DND-41 (cell line): Measurements from ENCODE around the gene CDC25B.

ENCODE experiments used
- ATAC-seq: fragments of 200-7000 bp; cut with Tn5 transposase; 3 replicates; pipeline ENCODE4 v1.9.1; 2021; ENCODE audit warnings: low read depth; ENCODE audit not compliant: insufficient read depth
- DNase-seq: peaks from one replicate; pipeline ENCODE4 v3.0.0-alpha.2; 2020
- H2AFZ ChIP-seq: 2 replicates; pipeline ENCODE4 v1.6.0; 2012; ENCODE audit warnings: low read depth, low read length
- H3K27ac ChIP-seq: 2 replicates; pipeline ENCODE4 v1.5.1; 2012; ENCODE audit warnings: low read length, inconsistent platforms
- H3K27me3 ChIP-seq: fragments of 200-600 bp; sonication (generic); 2 replicates; pipeline ENCODE4 v1.6.0; 2012; ENCODE audit warnings: low read length, mild to moderate bottlenecking, inconsistent platforms; ENCODE audit not compliant: insufficient read depth, poor library complexity
- H3K36me3 ChIP-seq: 2 replicates; pipeline ENCODE4 v1.5.1; 2012; ENCODE audit warnings: low read length, inconsistent platforms; ENCODE audit not compliant: insufficient read depth
- H3K4me1 ChIP-seq: 2 replicates; pipeline ENCODE4 v1.5.1; 2012; ENCODE audit warnings: mild to moderate bottlenecking, low read length; ENCODE audit not compliant: insufficient read depth
- H3K4me2 ChIP-seq: 2 replicates; pipeline ENCODE4 v1.6.0; 2012; ENCODE audit warnings: mild to moderate bottlenecking, moderate library complexity, low read length, inconsistent platforms; ENCODE audit not compliant: insufficient read depth
- H3K4me3 ChIP-seq, 2 experiments: fragments of 200-600 bp in 1 of 2; shearing (Covaris generic) in 1 of 2; 2 replicates each; pipeline ENCODE4 v1.5.1; 2012 to 2016; ENCODE audit warnings: inconsistent platforms in 2 of 2, low read length in 2 of 2, mild to moderate bottlenecking in 2 of 2, low read depth in 1 of 2, moderate library complexity in 1 of 2
- H3K79me2 ChIP-seq: 2 replicates; pipeline ENCODE4 v1.6.0; 2012; ENCODE audit warnings: low read length, inconsistent platforms; ENCODE audit not compliant: insufficient read depth
- H3K9ac ChIP-seq: 2 replicates; pipeline ENCODE4 v1.6.0; 2012; ENCODE audit warnings: low read depth, mild to moderate bottlenecking, inconsistent platforms, low read length, moderate library complexity
- H3K9me3 ChIP-seq: 2 replicates; pipeline ENCODE4 v1.5.1; 2012; ENCODE audit warnings: low read length, moderate library complexity, mild to moderate bottlenecking, inconsistent platforms; ENCODE audit not compliant: insufficient read depth, severe bottlenecking
- H4K20me1 ChIP-seq: 2 replicates; pipeline ENCODE4 v1.6.0; 2012; ENCODE audit warnings: low read length; ENCODE audit not compliant: insufficient read depth
- EZH2 ChIP-seq: IDR thresholded peaks from 3 replicates; pipeline ENCODE4 v1.6.1; 2012; ENCODE audit warnings: borderline replicate concordance, low read depth, mild to moderate bottlenecking, moderate library complexity, low read length, inconsistent platforms; ENCODE audit not compliant: severe bottlenecking
- TF ChIP-seq, protein P1 (sequence below): IDR thresholded peaks from 2 replicates; pipeline ENCODE4 v1.5.1; 2012; ENCODE audit warnings: borderline replicate concordance, low read length, moderate library complexity, mild to moderate bottlenecking; ENCODE audit not compliant: poor library complexity, severe bottlenecking; ENCODE audit errors: extremely low read depth

Gene CDC25B

DNA sequence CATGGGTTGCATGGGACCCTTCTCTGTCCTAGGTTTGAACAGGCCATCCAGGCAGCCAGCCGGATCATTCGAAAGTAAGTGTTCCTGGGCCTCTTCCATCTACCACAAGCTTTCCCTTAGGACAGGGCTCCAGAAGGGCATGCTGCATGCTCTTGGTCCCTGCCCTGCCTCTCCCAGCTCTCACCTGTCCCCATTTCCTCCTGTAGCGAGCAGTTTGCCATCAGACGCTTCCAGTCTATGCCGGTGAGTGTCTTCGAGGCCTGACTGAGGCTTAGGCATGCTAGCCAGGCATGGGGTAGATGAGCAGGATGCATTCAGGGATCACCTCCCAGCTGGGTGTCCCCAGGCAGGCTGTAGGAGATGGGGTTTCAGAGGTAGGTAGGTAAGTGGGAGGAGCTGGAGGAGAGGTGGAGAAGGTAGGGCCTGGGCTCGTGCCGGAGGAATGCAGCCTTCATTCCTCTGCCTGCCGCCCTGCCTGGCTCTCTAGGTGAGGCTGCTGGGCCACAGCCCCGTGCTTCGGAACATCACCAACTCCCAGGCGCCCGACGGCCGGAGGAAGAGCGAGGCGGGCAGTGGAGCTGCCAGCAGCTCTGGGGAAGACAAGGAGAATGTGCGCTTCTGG, 4.3 kb downstream of the CDC25B start:
- Histone ChIP-seq H3K79me2 (peaks cover 47% of the 10 kb centered on the region), H3K9me3 (no peaks in the 10 kb centered on the region), H3K27ac (peak overlapping the region; percentile 79), H2AFZ (no peak overlapping the region), H3K4me1 (peaks cover 48% of the 10 kb centered on the region), H4K20me1 (peaks cover 29% of the 10 kb centered on the region), H3K27me3 (no peaks in the 10 kb centered on the region), H3K4me3 (no peak overlapping the region), H3K36me3 (peaks cover 89% of the 10 kb centered on the region), H3K9ac (peak overlapping the region; percentile 38; the same call in 1 of the 2 replicates), H3K4me2 (no peak overlapping the region)
- no peak for ATAC-seq
- DNase-seq: no peak
- TF ChIP-seq, protein P1, sequence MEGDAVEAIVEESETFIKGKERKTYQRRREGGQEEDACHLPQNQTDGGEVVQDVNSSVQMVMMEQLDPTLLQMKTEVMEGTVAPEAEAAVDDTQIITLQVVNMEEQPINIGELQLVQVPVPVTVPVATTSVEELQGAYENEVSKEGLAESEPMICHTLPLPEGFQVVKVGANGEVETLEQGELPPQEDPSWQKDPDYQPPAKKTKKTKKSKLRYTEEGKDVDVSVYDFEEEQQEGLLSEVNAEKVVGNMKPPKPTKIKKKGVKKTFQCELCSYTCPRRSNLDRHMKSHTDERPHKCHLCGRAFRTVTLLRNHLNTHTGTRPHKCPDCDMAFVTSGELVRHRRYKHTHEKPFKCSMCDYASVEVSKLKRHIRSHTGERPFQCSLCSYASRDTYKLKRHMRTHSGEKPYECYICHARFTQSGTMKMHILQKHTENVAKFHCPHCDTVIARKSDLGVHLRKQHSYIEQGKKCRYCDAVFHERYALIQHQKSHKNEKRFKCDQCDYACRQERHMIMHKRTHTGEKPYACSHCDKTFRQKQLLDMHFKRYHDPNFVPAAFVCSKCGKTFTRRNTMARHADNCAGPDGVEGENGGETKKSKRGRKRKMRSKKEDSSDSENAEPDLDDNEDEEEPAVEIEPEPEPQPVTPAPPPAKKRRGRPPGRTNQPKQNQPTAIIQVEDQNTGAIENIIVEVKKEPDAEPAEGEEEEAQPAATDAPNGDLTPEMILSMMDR: no peak
- TF ChIP-seq EZH2: no peak

DNA sequence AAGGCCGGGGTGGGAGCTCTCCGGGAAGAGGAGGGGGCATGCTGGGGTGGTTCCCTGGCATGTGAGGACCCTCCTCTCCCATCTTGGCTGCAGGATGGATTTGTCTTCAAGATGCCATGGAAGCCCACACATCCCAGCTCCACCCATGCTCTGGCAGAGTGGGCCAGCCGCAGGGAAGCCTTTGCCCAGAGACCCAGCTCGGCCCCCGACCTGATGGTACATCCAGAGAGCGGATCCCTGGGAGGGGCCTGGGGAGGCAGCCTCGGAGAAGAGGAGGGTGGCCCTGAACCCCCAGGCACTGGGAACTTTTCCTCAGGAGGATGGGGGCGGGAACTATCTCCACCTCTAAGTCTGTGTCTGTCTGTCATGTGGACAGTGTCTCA, 4.8 kb downstream of the CDC25B start:
- Histone ChIP-seq H3K4me3 (no peak overlapping the region), H3K27ac (no peak overlapping the region), H3K79me2 (peaks cover 42% of the 10 kb centered on the region), H3K4me2 (no peak overlapping the region), H2AFZ (no peak overlapping the region), H3K27me3 (no peaks in the 10 kb centered on the region), H3K4me1 (peaks cover 43% of the 10 kb centered on the region), H3K9me3 (no peaks in the 10 kb centered on the region), H3K36me3 (peaks cover 94% of the 10 kb centered on the region), H4K20me1 (peaks cover 29% of the 10 kb centered on the region), H3K9ac (no peak overlapping the region)
- ATAC-seq (no peak), DNase-seq (no peak)
- no peak for TF ChIP-seq EZH2
- TF ChIP-seq, protein P1: no peak

DNA sequence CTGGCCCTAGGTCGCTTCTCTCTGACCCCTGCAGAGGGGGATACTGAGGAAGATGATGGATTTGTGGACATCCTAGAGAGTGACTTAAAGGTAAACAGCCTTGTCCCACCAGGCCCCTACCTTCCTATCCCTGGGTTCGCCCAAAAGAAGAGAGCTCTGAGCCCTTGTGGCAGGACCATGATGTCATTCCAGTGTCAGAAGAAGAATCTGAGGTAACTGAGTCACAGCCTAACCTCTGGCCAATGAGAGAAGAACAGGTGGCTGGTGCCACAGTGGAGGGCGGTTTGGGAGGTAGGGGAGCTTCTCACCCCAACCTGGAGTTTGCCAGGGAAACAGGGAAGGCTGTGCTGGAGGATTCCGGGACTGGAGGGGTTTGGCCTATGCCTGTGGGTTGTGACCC, 5.2 kb downstream of the CDC25B start:
- no peaks in the 10 kb centered on the region for H3K9me3 ChIP-seq
- DNase-seq (no peak), ATAC-seq (no peak)
- H2AFZ ChIP-seq: no peak overlapping the region
- no peak overlapping the region for H3K4me2 ChIP-seq
- no peak overlapping the region for H3K9ac ChIP-seq
- H3K4me3 ChIP-seq: no peak overlapping the region
- H3K36me3 ChIP-seq: peaks cover 98% of the 10 kb centered on the region
- TF ChIP-seq, protein P1: no peak
- no peak for TF ChIP-seq EZH2
- peaks cover 42% of the 10 kb centered on the region for H3K4me1 ChIP-seq
- peaks cover 29% of the 10 kb centered on the region for H4K20me1 ChIP-seq
- peak overlapping the region; percentile 34; the same call in 1 of the 2 replicates for H3K27ac ChIP-seq
- peaks cover 41% of the 10 kb centered on the region for H3K79me2 ChIP-seq
- no peaks in the 10 kb centered on the region for H3K27me3 ChIP-seq
